Measurements from ENCODE around the gene RAB4A. TPM values are rescaled to one million over a fixed set of nuclear protein-coding genes. Genes with fewer than 3 reads are reported as not detected.

RAB4A gene
- total and polyA plus RNA-seq, 2 of the 8 experiments (the other 6 are each of a cell fraction or from before 2014, with no cell fraction given), result 13.3 to 68.8 TPM

DNA sequence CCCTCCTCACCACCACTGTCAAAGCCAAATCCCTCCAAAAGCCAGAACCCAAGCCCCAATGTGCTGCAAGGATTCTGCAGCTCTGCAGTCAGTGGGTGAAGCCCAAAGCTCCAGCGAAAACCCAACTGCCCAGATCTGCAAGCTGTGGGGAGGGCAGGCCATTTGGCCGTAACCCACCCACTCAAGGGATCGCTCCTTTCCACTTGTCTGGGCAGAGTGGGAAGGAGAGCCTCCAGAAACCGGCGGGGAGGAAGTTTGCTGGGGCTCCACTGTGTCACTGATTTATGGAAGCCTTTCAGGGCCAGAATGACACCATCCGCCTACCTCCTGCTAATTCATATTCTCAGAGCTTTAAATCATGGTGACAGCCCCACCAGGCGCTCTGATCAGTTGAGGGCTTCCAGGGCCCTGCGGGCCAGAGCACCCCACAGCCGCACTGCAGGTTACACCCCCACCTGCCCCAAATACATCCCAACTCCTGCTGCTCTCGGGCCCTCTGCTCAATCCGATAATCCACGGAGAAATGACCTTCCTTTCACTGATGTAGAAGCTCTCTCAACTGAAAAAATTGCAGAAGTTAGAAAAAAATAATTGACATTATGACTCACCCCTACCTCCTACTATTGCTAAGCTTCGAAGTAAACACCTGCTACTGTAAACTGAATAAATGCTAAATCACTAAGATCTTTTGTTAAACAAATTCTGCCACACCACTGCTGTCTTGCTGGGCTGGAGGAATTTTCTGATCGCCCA lies 40.6 kb upstream of the RAB4A start (continued):
- TF ChIP-seq EGR1 (IDR thresholded peaks at IDR 0.05; ENCODE audit: borderline replicate concordance, low read depth, low read length) (no peak), YY1 (IDR thresholded peaks at IDR 0.05; ENCODE audit: low read depth, low read length) (no peak), POLR2AphosphoS5 (IDR thresholded peaks at IDR 0.05; ENCODE audit: low read depth, low read length) (no peak), SP4 (IDR thresholded peaks at IDR 0.05; ENCODE audit: low read length) (no peak), KDM4A (IDR thresholded peaks at IDR 0.05; ENCODE audit: low read depth, low read length, severe bottlenecking) (no peak), CBX8 (IDR thresholded peaks at IDR 0.05; ENCODE audit: borderline replicate concordance, low read depth, low read length) (no peak), SAP30 (IDR thresholded peaks at IDR 0.05; ENCODE audit: insufficient read depth, insufficient replicate concordance, low read length) (peak; percentile 25), BCL11A (IDR thresholded peaks at IDR 0.05; ENCODE audit: low read depth in 2 of 2, low read length in 2 of 2) (no peak), NRF1 (IDR thresholded peaks at IDR 0.05; ENCODE audit: low read depth, low read length) (no peak)
- TF ChIP-seq, protein P1, sequence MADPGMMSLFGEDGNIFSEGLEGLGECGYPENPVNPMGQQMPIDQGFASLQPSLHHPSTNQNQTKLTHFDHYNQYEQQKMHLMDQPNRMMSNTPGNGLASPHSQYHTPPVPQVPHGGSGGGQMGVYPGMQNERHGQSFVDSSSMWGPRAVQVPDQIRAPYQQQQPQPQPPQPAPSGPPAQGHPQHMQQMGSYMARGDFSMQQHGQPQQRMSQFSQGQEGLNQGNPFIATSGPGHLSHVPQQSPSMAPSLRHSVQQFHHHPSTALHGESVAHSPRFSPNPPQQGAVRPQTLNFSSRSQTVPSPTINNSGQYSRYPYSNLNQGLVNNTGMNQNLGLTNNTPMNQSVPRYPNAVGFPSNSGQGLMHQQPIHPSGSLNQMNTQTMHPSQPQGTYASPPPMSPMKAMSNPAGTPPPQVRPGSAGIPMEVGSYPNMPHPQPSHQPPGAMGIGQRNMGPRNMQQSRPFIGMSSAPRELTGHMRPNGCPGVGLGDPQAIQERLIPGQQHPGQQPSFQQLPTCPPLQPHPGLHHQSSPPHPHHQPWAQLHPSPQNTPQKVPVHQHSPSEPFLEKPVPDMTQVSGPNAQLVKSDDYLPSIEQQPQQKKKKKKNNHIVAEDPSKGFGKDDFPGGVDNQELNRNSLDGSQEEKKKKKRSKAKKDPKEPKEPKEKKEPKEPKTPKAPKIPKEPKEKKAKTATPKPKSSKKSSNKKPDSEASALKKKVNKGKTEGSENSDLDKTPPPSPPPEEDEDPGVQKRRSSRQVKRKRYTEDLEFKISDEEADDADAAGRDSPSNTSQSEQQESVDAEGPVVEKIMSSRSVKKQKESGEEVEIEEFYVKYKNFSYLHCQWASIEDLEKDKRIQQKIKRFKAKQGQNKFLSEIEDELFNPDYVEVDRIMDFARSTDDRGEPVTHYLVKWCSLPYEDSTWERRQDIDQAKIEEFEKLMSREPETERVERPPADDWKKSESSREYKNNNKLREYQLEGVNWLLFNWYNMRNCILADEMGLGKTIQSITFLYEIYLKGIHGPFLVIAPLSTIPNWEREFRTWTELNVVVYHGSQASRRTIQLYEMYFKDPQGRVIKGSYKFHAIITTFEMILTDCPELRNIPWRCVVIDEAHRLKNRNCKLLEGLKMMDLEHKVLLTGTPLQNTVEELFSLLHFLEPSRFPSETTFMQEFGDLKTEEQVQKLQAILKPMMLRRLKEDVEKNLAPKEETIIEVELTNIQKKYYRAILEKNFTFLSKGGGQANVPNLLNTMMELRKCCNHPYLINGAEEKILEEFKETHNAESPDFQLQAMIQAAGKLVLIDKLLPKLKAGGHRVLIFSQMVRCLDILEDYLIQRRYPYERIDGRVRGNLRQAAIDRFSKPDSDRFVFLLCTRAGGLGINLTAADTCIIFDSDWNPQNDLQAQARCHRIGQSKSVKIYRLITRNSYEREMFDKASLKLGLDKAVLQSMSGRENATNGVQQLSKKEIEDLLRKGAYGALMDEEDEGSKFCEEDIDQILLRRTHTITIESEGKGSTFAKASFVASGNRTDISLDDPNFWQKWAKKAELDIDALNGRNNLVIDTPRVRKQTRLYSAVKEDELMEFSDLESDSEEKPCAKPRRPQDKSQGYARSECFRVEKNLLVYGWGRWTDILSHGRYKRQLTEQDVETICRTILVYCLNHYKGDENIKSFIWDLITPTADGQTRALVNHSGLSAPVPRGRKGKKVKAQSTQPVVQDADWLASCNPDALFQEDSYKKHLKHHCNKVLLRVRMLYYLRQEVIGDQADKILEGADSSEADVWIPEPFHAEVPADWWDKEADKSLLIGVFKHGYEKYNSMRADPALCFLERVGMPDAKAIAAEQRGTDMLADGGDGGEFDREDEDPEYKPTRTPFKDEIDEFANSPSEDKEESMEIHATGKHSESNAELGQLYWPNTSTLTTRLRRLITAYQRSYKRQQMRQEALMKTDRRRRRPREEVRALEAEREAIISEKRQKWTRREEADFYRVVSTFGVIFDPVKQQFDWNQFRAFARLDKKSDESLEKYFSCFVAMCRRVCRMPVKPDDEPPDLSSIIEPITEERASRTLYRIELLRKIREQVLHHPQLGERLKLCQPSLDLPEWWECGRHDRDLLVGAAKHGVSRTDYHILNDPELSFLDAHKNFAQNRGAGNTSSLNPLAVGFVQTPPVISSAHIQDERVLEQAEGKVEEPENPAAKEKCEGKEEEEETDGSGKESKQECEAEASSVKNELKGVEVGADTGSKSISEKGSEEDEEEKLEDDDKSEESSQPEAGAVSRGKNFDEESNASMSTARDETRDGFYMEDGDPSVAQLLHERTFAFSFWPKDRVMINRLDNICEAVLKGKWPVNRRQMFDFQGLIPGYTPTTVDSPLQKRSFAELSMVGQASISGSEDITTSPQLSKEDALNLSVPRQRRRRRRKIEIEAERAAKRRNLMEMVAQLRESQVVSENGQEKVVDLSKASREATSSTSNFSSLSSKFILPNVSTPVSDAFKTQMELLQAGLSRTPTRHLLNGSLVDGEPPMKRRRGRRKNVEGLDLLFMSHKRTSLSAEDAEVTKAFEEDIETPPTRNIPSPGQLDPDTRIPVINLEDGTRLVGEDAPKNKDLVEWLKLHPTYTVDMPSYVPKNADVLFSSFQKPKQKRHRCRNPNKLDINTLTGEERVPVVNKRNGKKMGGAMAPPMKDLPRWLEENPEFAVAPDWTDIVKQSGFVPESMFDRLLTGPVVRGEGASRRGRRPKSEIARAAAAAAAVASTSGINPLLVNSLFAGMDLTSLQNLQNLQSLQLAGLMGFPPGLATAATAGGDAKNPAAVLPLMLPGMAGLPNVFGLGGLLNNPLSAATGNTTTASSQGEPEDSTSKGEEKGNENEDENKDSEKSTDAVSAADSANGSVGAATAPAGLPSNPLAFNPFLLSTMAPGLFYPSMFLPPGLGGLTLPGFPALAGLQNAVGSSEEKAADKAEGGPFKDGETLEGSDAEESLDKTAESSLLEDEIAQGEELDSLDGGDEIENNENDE (IDR thresholded peaks at IDR 0.05; ENCODE audit: insufficient replicate concordance, low read length), result no peak
- TF ChIP-seq, protein P2, sequence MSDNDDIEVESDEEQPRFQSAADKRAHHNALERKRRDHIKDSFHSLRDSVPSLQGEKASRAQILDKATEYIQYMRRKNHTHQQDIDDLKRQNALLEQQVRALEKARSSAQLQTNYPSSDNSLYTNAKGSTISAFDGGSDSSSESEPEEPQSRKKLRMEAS (IDR thresholded peaks at IDR 0.05), result no peak
